HG02610 (cell line): ENCODE results near the gene CGB1.
"Not testable (repeated sequence)": the region's sequence is repeated elsewhere in the genome, so short reads cannot be mapped to it uniquely, and the experiment has no call there.

Source experiments
- ATAC-seq: cut with Tn5 transposase; IDR thresholded peaks from one replicate; pipeline ENCODE4 v1.9.1; 2021; ENCODE audit warnings: mild to moderate bottlenecking, moderate library complexity; ENCODE audit not compliant: unreplicated experiment

Gene CGB1

GRCh38 chr19:49058562-49058961 lies 21.9 kb upstream of the CGB1 start:
- ATAC-seq = no peak

GRCh38 chr19:49057636-49058234 lies 21.0 kb upstream of the CGB1 start, which contains the start of gene CGB7:
Gene CGB7, minus strand, starts transcription at chr19:49057749. Its CDS starts 2,374 bp downstream, at chr19:49055375.
- no peak for ATAC-seq

GRCh38 chr19:49056902-49057596 lies 20.4 kb upstream of the CGB1 start:
- not testable (repeated sequence) for ATAC-seq

- no peak for ATAC-seq
Observed at GRCh38 chr19:49056101-49056901, 19.6 kb upstream of the CGB1 start.

- ATAC-seq = not testable (repeated sequence)
Observed at GRCh38 chr19:49050376-49051033, 13.8 kb upstream of the CGB1 start.

GRCh38 chr19:49049834-49050233 lies 13.1 kb upstream of the CGB1 start:
- not testable (repeated sequence) for ATAC-seq

- ATAC-seq = not testable (repeated sequence)
Observed at GRCh38 chr19:49049011-49049410, 12.3 kb upstream of the CGB1 start, which contains the start of gene CGB8. Gene CGB8, minus strand, starts transcription at chr19:49049111. Its CDS starts 372 bp downstream, at chr19:49048739.

GRCh38 chr19:49043548-49043947 lies 6.9 kb upstream of the CGB1 start, which contains the start of gene CGB5:
Gene CGB5, plus strand, starts transcription at chr19:49043848. Its CDS starts 362 bp downstream, at chr19:49044210.
- ATAC-seq = not testable (repeated sequence)

GRCh38 chr19:49042666-49043065 lies 6.0 kb upstream of the CGB1 start:
- not testable (repeated sequence) for ATAC-seq

GRCh38 chr19:49042177-49042576 lies 5.5 kb upstream of the CGB1 start:
- ATAC-seq = no peak

GRCh38 chr19:49039736-49040135 lies 3.0 kb upstream of the CGB1 start:
- ATAC-seq = not testable (repeated sequence)

GRCh38 chr19:49038557-49039276 lies 2.0 kb upstream of the CGB1 start:
- not testable (repeated sequence) for ATAC-seq

- not testable (repeated sequence) for ATAC-seq
Observed at GRCh38 chr19:49038111-49038510, 1.4 kb upstream of the CGB1 start.

- not testable (repeated sequence) for ATAC-seq
Observed at GRCh38 chr19:49031642-49032301, 4.9 kb downstream of the CGB1 start, which contains the start of gene CGB2. Gene CGB2, plus strand, starts transcription at chr19:49031890. Its CDS starts 206 bp downstream, at chr19:49032096.

GRCh38 chr19:49030323-49030722 lies 6.4 kb downstream of the CGB1 start:
- not testable (repeated sequence) for ATAC-seq

- not testable (repeated sequence) for ATAC-seq
Observed at GRCh38 chr19:49029749-49030148, 6.9 kb downstream of the CGB1 start.

- not testable (repeated sequence) for ATAC-seq
Observed at GRCh38 chr19:49028686-49029085, 8.0 kb downstream of the CGB1 start.

GRCh38 chr19:49025599-49025998 lies 11.1 kb downstream of the CGB1 start:
- not testable (repeated sequence) for ATAC-seq

- not testable (repeated sequence) for ATAC-seq
Observed at GRCh38 chr19:49025088-49025487, 11.6 kb downstream of the CGB1 start.
